H1 (cell line): ENCODE results near the gene PTPN12. TPM values are rescaled to one million over a fixed set of nuclear protein-coding genes. Genes with fewer than 3 reads are reported as not detected.
"Not testable (repeated sequence)": the region's sequence is repeated elsewhere in the genome, so short reads cannot be mapped to it uniquely, and the experiment has no call there.

ENCODE experiments used
- CTCF ChIA-PET: fragments of 300-600 bp; sonication (Branson Sonifier 250); formaldehyde crosslinking; loops from one replicate; lab custom pipeline; 2021; ENCODE audit not compliant: partially characterized antibody; lab: Charles Lee
- POLR2A ChIA-PET: fragments of 300-600 bp; sonication (Branson Sonifier 250); formaldehyde crosslinking; loops from one replicate; lab custom pipeline; 2021; ENCODE audit warnings: inconsistent platforms; ENCODE audit not compliant: partially characterized antibody; lab: Charles Lee
- DNase-seq, 2 experiments: peaks; one replicate each; pipeline versions ENCODE4 v3.0.0 to v3.0.0-alpha.2; 2010 to 2022; ENCODE audit warnings: low spot score in 2 of 2, low read depth in 1 of 2, mixed read lengths in 1 of 2
- FAIRE-seq: peaks from 2 replicates; lab custom pipeline; 2011; peaks lifted over from hg19 to GRCh38; lab: Jason Lieb, UNC
- H2AFZ ChIP-seq: 2 replicates; pipeline ENCODE4 v1.8.1; 2012; ENCODE audit warnings: low read length, inconsistent platforms
- H2AK5ac ChIP-seq: 2 replicates; pipeline ENCODE4 v1.6.1; 2013; ENCODE audit warnings: low read depth, low read length
- H2BK120ac ChIP-seq: replicated peaks from 2 replicates; pipeline ENCODE3; 2013; ENCODE audit warnings: low read depth, low read length, inconsistent platforms
- H2BK12ac ChIP-seq: 2 replicates; pipeline ENCODE4 v1.6.1; 2013; ENCODE audit warnings: low read depth, low read length
- H2BK15ac ChIP-seq: 2 replicates; pipeline ENCODE4 v1.6.1; 2013; ENCODE audit warnings: low read length
- H2BK20ac ChIP-seq: 2 replicates; pipeline ENCODE4 v1.6.1; 2013; ENCODE audit warnings: low read length
- H2BK5ac ChIP-seq: 2 replicates; pipeline ENCODE4 v1.6.1; 2013; ENCODE audit warnings: low read depth, low read length
- H3K14ac ChIP-seq: 2 replicates; pipeline ENCODE4 v1.6.1; 2013; ENCODE audit warnings: inconsistent platforms; ENCODE audit not compliant: insufficient read length
- H3K18ac ChIP-seq: 2 replicates; pipeline ENCODE4 v1.6.1; 2013; ENCODE audit warnings: low read length; ENCODE audit errors: extremely low read depth
- H3K23ac ChIP-seq: 2 replicates; pipeline ENCODE4 v1.6.1; 2013; ENCODE audit warnings: inconsistent platforms; ENCODE audit not compliant: insufficient read length
- H3K23me2 ChIP-seq: 2 replicates; pipeline ENCODE4 v1.6.1; 2013; ENCODE audit warnings: low read depth, low read length
- H3K27ac ChIP-seq: 2 replicates; pipeline ENCODE4 v1.6.1; 2011; ENCODE audit warnings: low read depth, low read length, inconsistent platforms
- H3K27me3 ChIP-seq, 4 experiments: replicated peaks in 1 of 4; 1 replicate in 1 of 4; 2 replicates in 3 of 4; pipeline versions ENCODE4 v1.6.1 to v1.8.1; 2011 to 2013; ENCODE audit warnings: low read length in 3 of 4, mild to moderate bottlenecking in 3 of 4, inconsistent platforms in 2 of 4, mixed read lengths in 2 of 4, moderate library complexity in 1 of 4; ENCODE audit not compliant: control insufficient read depth in 3 of 4, insufficient read depth in 3 of 4; ENCODE audit errors: extremely low read depth in 1 of 4
- H3K36me3 ChIP-seq, 4 experiments: 2 replicates each; pipeline versions ENCODE4 v1.6.1 to v1.8.1; 2011 to 2013; ENCODE audit warnings: mild to moderate bottlenecking in 4 of 4, low read length in 3 of 4, moderate library complexity in 2 of 4, control low read depth in 1 of 4, inconsistent platforms in 1 of 4; ENCODE audit not compliant: insufficient read depth in 4 of 4, control insufficient read depth in 2 of 4
- H3K4ac ChIP-seq: replicated peaks from 2 replicates; pipeline ENCODE3; 2013; ENCODE audit warnings: low read length, low read depth, mixed read lengths, inconsistent platforms; ENCODE audit not compliant: insufficient read length
- H3K4me1 ChIP-seq, 4 experiments: replicated peaks in 1 of 4; 1 replicate in 1 of 4; 2 replicates in 3 of 4; pipeline versions ENCODE4 v1.6.1 to v1.8.1; 2011 to 2013; ENCODE audit warnings: low read length in 3 of 4, inconsistent platforms in 2 of 4, mixed read lengths in 1 of 4; ENCODE audit not compliant: insufficient read depth in 4 of 4, control insufficient read depth in 3 of 4
- H3K4me2 ChIP-seq, 2 experiments: 2 replicates each; pipeline versions ENCODE4 v1.6.1 to v1.8.1; 2011 to 2013; ENCODE audit warnings: low read depth in 2 of 2, low read length in 2 of 2, control low read depth in 1 of 2, inconsistent platforms in 1 of 2, mild to moderate bottlenecking in 1 of 2; ENCODE audit not compliant: insufficient read depth in 1 of 2
- H3K4me3 ChIP-seq, 4 experiments: fragments of 200-600, 300-600 bp in 1 of 4; sonication (generic), shearing (Covaris generic), sonication (Bioruptor Twin) in 1 of 4; 2 replicates each; pipeline versions ENCODE4 v1.5.1 to v1.8.1; 2011 to 2016; ENCODE audit warnings: low read length in 4 of 4, low read depth in 3 of 4, control low read depth in 2 of 4, inconsistent platforms in 2 of 4, mild to moderate bottlenecking in 2 of 4, mixed read lengths in 1 of 4, moderate library complexity in 1 of 4; ENCODE audit not compliant: insufficient read depth in 2 of 4; ENCODE audit errors: extremely low read depth in 1 of 4
- H3K56ac ChIP-seq: replicated peaks from 2 replicates; pipeline ENCODE3; 2013; ENCODE audit warnings: low read depth, mild to moderate bottlenecking, mixed read lengths, low read length, inconsistent platforms; ENCODE audit not compliant: insufficient read length
- H3K79me1 ChIP-seq: 2 replicates; pipeline ENCODE4 v1.6.1; 2013; ENCODE audit warnings: low read depth, low read length, control low read depth
- H3K79me2 ChIP-seq, 2 experiments: 2 replicates each; pipeline versions ENCODE4 v1.6.1 to v1.8.1; 2012 to 2013; ENCODE audit warnings: low read length in 2 of 2, mild to moderate bottlenecking in 2 of 2, inconsistent platforms in 1 of 2; ENCODE audit not compliant: insufficient read depth in 2 of 2, control insufficient read depth in 1 of 2
- H3K9ac ChIP-seq, 4 experiments: replicated peaks in 1 of 4; 1 replicate in 1 of 4; 2 replicates in 3 of 4; pipeline versions ENCODE4 v1.6.1 to v1.8.1; 2011 to 2013; ENCODE audit warnings: low read depth in 3 of 4, low read length in 3 of 4, control low read depth in 2 of 4, mild to moderate bottlenecking in 2 of 4, moderate library complexity in 2 of 4, inconsistent platforms in 1 of 4; ENCODE audit errors: extremely low read depth in 1 of 4
- H3K9me3 ChIP-seq, 2 experiments: 2 replicates each; pipeline versions ENCODE4 v1.6.1 to v1.8.1; 2012 to 2013; ENCODE audit warnings: mild to moderate bottlenecking in 2 of 2, moderate library complexity in 2 of 2, control low read depth in 1 of 2, inconsistent platforms in 1 of 2, low read depth in 1 of 2, low read length in 1 of 2, mixed read lengths in 1 of 2; ENCODE audit not compliant: insufficient read depth in 2 of 2
- H4K20me1 ChIP-seq, 2 experiments: replicated peaks in 1 of 2; 2 replicates each; pipeline versions ENCODE3 to v1.8.1; 2011 to 2013; ENCODE audit warnings: inconsistent platforms in 2 of 2, low read length in 2 of 2, mild to moderate bottlenecking in 1 of 2; ENCODE audit not compliant: insufficient read depth in 2 of 2, control insufficient read depth in 1 of 2
- H4K5ac ChIP-seq: 2 replicates; pipeline ENCODE4 v1.6.1; 2013; ENCODE audit warnings: low read length, low read depth, mixed read lengths, inconsistent platforms; ENCODE audit not compliant: insufficient read length
- H4K8ac ChIP-seq: 2 replicates; pipeline ENCODE4 v1.8.0; 2013; ENCODE audit warnings: mild to moderate bottlenecking, moderate library complexity, low read length, inconsistent platforms; ENCODE audit not compliant: insufficient read depth; ENCODE audit errors: extremely low read depth
- H4K91ac ChIP-seq: replicated peaks from 2 replicates; pipeline ENCODE3; 2013; ENCODE audit warnings: low read length, mixed read lengths, inconsistent platforms; ENCODE audit not compliant: insufficient read length
- WGBS, 2 experiments: shearing (Covaris generic) in 1 of 2; methylation state at CpG; one replicate each; pipeline versions ENCODE4 v1.1.6 to v1.1.7; 2013 to 2015; ENCODE audit warnings: low lambda C conversion rate in 2 of 2, mixed read lengths in 2 of 2, inconsistent platforms in 1 of 2, low coverage in 1 of 2, missing lambda C conversion rate in 1 of 2; ENCODE audit not compliant: insufficient replicate concordance in 2 of 2, insufficient coverage in 1 of 2, insufficient read length in 1 of 2; ENCODE audit errors: extremely low coverage in 1 of 2, missing lambda C conversion rate in 1 of 2; 5-methylcytosine and 5-hydroxymethylcytosine counted together
- polyA plus RNA-seq, 7 experiments: library from polyadenylated mRNA; depleted of rRNA in 3 of 7; stranded (reverse) in 5 of 7; unstranded in 2 of 7; fragments of >200 nt in 5 of 7; fragments of 200-250 nt in 2 of 7; gene quantifications; 1 replicate in 5 of 7; 2 replicates in 1 of 7; 4 replicates in 1 of 7; pipeline versions ENCODE4 v1.2.1 to v1.2.3, GENCODE V29; 2011 to 2013; ENCODE audit warnings: missing spikeins in 2 of 7, mixed read lengths in 2 of 7
- total RNA-seq: library from RNA; stranded (reverse); fragmentation: NEBNext Ultra II Directional; extraction: Animal tissue kit (Norgen Biotek cat#: 25700); gene quantifications from 2 replicates; pipeline ENCODE4 v1.2.1, GENCODE V29; 2021

Gene PTPN12
- total and polyA plus RNA-seq, 2 of the 8 experiments (the other 6 are each of a cell fraction or from before 2014, with no cell fraction given), result 39.7 to 132 TPM

DNA sequence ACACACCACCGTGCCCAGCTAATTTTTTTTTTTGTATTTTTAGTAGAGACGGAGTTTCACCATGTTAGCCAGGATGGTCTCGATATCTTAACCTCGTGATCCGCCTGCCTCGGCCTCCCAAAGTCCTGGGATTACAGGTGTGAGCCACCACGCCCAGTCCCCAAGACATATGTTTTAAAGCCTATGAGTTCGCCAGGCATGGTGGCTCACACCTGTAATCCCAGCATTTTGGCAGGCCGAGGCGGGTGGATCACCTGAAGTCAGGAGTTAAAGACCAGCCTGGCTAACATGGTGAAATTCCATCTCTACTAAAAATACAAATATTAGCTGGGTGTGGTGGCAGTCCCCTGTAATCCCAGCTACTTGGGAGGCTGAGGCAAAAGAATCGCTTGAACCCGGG is 115.7 kb downstream of the PTPN12 start:
- H2BK12ac ChIP-seq, H3K79me2 ChIP-seq, H3K4ac ChIP-seq, H3K79me1 ChIP-seq, H2BK20ac ChIP-seq, H4K20me1 ChIP-seq, H3K14ac ChIP-seq, H4K8ac ChIP-seq, H3K23ac ChIP-seq, H3K27ac ChIP-seq, H3K23me2 ChIP-seq, H3K27me3 ChIP-seq, H4K5ac ChIP-seq, H3K4me2 ChIP-seq, H3K4me3 ChIP-seq, DNase-seq, H2BK120ac ChIP-seq, H2BK5ac ChIP-seq, FAIRE-seq, H3K56ac ChIP-seq, H4K91ac ChIP-seq, H2BK15ac ChIP-seq, H3K18ac ChIP-seq, H2AK5ac ChIP-seq, H3K4me1 ChIP-seq, H3K9me3 ChIP-seq, H2AFZ ChIP-seq, H3K9ac ChIP-seq: not testable (repeated sequence)
- ChIA-PET POLR2A (interaction anchor here (1.1 kb wide), 1 partner anchor 90 kb away, joined by 3 read pairs; no protein-coding TSS in a partner anchor), CTCF (interaction anchor here (1.0 to 4.7 kb wide), 12 partner anchors 8 to 261 kb away, joined by 3 to 42 read pairs (median 6); no protein-coding TSS in a partner anchor)
- H3K36me3 ChIP-seq, result peaks cover 0 to 25% (median 5%) of the 10 kb centered on the region in 4 experiments; a peak in 5 of 8 replicates
- WGBS, 2 experiments, result 98% methylated on average over 12 of the region's 12 CpGs; no CpG with 5 or more reads in 1 of the 2 experiments
